Neural cell (in vitro differentiated cells): ENCODE data around the gene CDH12.
A peak's percentile ranks its signal among the peaks of the same experiment; 100 is the strongest.

Experiments used
- CTCF ChIP-seq: fragments of 450-650 bp; IDR thresholded peaks from 2 replicates; pipeline ENCODE4 v1.5.1; 2014; ENCODE audit warnings: antibody characterized with exemption, mild to moderate bottlenecking, moderate library complexity; ENCODE audit not compliant: poor library complexity, severe bottlenecking
- EP300 ChIP-seq: fragments of 450-650 bp; conservative IDR thresholded peaks from 2 replicates; pipeline ENCODE4 v1.6.1; 2014; ENCODE audit warnings: antibody characterized with exemption, mild to moderate bottlenecking, moderate library complexity; ENCODE audit not compliant: poor library complexity, severe bottlenecking
- EZH2 ChIP-seq: fragments of 200-600, 300-800 bp; shearing (Covaris generic), sonication (generic); IDR thresholded peaks from 2 replicates; pipeline ENCODE4 v1.6.1; 2014; ENCODE audit warnings: antibody characterized with exemption, low read length, borderline replicate concordance, mild to moderate bottlenecking; ENCODE audit not compliant: insufficient read depth, poor library complexity, severe bottlenecking
- MXI1 ChIP-seq: fragments of 450-650 bp; conservative IDR thresholded peaks from 2 replicates; pipeline ENCODE4 v1.6.1; 2014; ENCODE audit warnings: antibody characterized with exemption, mild to moderate bottlenecking; ENCODE audit not compliant: poor library complexity, severe bottlenecking
- POLR2AphosphoS5 ChIP-seq: IDR thresholded peaks from 2 replicates; pipeline ENCODE4 v1.6.1; 2012
- RAD21 ChIP-seq: fragments of 450-650 bp; conservative IDR thresholded peaks from 2 replicates; pipeline ENCODE4 v1.6.1; 2014; ENCODE audit warnings: antibody characterized with exemption, mild to moderate bottlenecking, moderate library complexity
- REST ChIP-seq: IDR thresholded peaks from 2 replicates; pipeline ENCODE4 v1.6.1; 2012; ENCODE audit warnings: borderline replicate concordance
- SMC3 ChIP-seq: fragments of 450-650 bp; conservative IDR thresholded peaks from 2 replicates; pipeline ENCODE4 v1.6.1; 2014; ENCODE audit warnings: antibody characterized with exemption, mild to moderate bottlenecking, moderate library complexity; ENCODE audit not compliant: poor library complexity
- TAF1 ChIP-seq: IDR thresholded peaks from 2 replicates; pipeline ENCODE4 v1.6.1; 2012; ENCODE audit warnings: low read depth

GRCh38 chr5:22764736-22765135, 88.4 kb downstream of the CDH12 start:
- TF ChIP-seq CTCF (no peak), EP300 (peak; percentile 89), TAF1 (no peak), RAD21 (no peak), EZH2 (no peak), SMC3 (no peak), REST (peak; percentile 61), POLR2AphosphoS5 (peak; percentile 79), MXI1 (no peak)
